Fibroblast of villous mesenchyme (primary cell): ENCODE measurements around the gene MGAT5. TPM values are rescaled to one million over a fixed set of nuclear protein-coding genes. Genes with fewer than 3 reads are reported as not detected.

Experiments
- DNase-seq: peaks from one replicate; pipeline ENCODE4 v3.0.0-alpha.2; 2010; ENCODE audit warnings: low read depth
- H3K4me3 ChIP-seq: 2 replicates; pipeline ENCODE4 v1.5.1; 2011; ENCODE audit warnings: low read depth, mild to moderate bottlenecking, low read length
- total RNA-seq: library from RNA; depleted of rRNA; stranded (reverse); fragments of >200 nt; gene quantifications from 2 replicates; pipeline ENCODE4 v1.2.3, GENCODE V29; 2012
- TF ChIP-seq, protein P1 (sequence below): IDR thresholded peaks from 2 replicates; pipeline ENCODE4 v1.5.1; 2012; ENCODE audit warnings: low read depth, mild to moderate bottlenecking, low read length; ENCODE audit not compliant: insufficient read depth

The MGAT5 gene
- total RNA-seq, 1 donor = 109 TPM

DNA sequence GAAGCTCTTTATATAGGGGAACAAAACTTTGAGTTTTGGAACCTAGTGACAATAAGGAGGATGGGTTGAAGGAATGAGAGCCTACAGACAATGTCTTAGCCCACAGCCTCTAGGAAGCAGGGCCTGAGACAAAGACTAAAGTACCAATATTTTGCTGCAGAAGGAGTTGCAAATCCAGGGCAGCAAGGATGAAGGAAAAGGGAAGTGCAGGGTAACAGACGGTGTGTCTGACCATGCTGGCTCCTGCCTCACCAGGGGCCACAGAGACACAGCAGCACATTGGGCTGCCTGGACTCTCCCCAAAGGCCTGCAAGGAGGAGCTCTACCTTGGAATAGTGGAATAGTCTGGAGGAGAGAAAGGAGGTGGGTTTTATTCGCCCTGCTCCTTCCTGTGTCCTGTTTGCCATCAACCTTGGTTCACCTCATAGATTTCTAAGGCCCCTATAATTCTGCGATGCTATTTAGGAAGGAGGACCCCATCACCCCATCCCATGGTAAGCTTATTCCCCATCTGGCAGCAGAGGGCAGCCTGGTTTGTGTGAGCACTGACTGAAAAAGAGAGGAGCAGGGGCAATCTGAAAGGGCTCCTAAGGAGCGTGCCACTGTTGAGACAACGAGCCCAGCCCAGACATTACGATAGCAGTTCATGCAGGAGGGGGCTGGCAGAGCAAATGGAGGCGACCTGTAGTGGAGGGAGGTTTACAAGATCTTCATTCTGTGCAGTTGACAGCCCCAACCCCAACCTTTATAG, 143.4 kb downstream of the MGAT5 start:
- TF ChIP-seq, protein P1, sequence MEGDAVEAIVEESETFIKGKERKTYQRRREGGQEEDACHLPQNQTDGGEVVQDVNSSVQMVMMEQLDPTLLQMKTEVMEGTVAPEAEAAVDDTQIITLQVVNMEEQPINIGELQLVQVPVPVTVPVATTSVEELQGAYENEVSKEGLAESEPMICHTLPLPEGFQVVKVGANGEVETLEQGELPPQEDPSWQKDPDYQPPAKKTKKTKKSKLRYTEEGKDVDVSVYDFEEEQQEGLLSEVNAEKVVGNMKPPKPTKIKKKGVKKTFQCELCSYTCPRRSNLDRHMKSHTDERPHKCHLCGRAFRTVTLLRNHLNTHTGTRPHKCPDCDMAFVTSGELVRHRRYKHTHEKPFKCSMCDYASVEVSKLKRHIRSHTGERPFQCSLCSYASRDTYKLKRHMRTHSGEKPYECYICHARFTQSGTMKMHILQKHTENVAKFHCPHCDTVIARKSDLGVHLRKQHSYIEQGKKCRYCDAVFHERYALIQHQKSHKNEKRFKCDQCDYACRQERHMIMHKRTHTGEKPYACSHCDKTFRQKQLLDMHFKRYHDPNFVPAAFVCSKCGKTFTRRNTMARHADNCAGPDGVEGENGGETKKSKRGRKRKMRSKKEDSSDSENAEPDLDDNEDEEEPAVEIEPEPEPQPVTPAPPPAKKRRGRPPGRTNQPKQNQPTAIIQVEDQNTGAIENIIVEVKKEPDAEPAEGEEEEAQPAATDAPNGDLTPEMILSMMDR = no peak
- no peak overlapping the region for H3K4me3 ChIP-seq
- no peak for DNase-seq

DNA sequence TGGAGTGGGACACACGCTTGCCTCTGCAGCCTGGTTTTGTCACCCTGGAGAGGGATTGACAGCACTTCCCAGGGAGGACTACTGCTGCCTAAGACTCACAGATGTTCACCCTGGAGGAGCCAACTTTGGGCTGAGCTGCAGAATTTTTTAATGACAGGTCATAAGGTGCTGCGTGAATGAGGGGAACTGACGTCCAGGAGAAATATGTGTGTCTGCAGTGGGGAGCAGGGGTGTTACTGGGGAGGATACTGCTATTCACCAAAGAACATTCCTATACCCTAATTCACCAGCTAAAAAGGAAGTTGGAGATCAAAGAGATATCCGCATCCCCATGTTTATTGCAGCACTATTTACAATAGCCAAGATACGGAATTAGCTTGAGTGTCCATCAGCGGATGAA, 144.4 kb downstream of the MGAT5 start:
- no peak overlapping the region for H3K4me3 ChIP-seq
- TF ChIP-seq, protein P1 = no peak
- DNase-seq = peak; percentile 98

DNA sequence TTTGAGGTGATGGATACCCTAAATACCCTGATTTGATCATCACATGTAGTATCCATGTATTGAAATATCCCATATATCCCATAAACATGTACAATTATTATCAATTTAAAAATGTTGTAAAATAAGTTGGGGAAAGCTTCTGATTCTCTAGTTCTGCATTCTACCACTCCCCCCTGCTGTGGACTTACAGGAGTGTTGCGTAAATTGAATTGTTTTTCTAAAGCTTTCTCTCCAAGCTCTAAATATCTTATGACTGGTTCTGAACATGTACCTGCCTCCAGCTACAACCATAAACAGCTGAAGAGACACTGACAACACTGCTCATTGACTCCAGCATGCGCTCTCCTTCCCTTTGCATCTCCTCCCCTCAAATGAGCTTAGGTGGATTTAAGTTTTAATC, 145.2 kb downstream of the MGAT5 start:
- TF ChIP-seq, protein P1 = no peak
- DNase-seq = peak; percentile 70
- H3K4me3 ChIP-seq = no peak overlapping the region

DNA sequence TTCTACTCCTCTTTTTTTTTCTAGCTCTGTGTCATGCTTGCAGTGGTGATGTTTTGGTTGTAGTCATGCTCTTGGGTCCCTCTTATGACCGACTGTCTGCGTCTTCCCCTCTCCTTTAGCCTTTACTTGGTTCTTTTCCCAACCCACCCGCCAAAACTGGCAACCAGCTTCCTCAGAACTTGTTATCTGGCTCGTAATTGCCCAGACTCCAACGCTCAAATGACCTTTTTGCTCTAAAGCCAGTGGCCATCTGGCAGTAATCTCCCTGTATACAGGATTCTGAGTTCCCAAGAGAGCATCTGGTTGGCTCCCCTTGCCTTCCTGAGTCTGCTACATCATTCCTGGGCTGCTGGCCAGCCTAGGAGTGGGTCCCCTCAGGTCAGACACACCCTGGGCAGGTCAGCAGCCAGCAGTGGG, 147.2 kb downstream of the MGAT5 start:
- TF ChIP-seq, protein P1 = no peak
- H3K4me3 ChIP-seq = no peak overlapping the region
- peak; percentile 96 for DNase-seq

DNA sequence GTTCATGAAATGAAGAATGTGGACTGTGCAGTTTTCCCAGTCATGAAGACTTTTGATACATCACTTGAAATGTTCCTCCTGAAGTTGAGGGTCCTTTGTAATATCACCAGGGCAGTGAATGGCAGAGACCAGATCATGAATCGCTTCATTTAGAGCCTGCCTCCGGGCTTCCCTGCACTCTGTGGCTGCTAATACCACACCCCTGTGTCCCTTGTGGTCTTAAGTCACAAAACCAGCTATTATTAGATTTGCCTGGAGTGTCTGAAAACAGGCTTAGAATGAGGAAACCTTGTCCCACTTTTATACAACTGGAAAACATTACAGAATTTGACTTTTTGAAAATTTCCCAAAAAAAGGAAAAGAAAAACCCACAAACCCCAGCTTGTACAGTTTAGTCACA, 147.9 kb downstream of the MGAT5 start:
- H3K4me3 ChIP-seq = no peak overlapping the region
- DNase-seq = no peak
- TF ChIP-seq, protein P1 = no peak

DNA sequence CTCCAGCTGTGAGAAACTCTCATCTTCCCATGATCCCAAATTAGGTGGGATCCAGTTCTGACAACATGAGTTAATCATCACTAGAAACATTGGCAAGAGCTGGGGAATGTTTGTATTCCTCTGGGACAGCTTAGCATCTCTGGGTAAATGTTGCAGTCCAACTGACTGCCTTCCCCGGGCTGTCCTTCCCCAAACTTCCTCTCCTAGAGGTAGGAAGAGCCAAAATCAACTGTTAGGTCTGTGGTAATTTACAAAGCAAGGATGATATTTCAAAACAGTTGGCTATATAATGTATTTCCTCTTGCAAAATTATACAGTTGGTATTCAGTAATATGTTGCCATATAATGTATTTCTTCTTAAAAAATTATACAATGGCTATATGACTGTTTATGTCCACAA, 148.5 kb downstream of the MGAT5 start:
- TF ChIP-seq, protein P1 = no peak
- H3K4me3 ChIP-seq = no peak overlapping the region
- DNase-seq = peak; percentile 80
